ENCODE data around the gene MANEA.
"Not testable (repeated sequence)": the region's sequence is repeated elsewhere in the genome, so short reads cannot be mapped to it uniquely, and the experiment has no call there.

The MANEA gene

GRCh38 chr6:95577304-95578105 is at the start of gene MANEA:
MANEA (plus strand) TSS chr6:95577535; CDS start chr6:95586440, 8,905 bp downstream.
- peak; percentile 53 for DNase-seq (ENCODE audit: low spot score)

- no peak for DNase-seq (ENCODE audit: low spot score)
Observed at GRCh38 chr6:95529762-95530161, 47.6 kb upstream of the MANEA start.

GRCh38 chr6:95530176-95530819 is 47.0 kb upstream of the MANEA start:
- DNase-seq (ENCODE audit: low spot score) = no peak

GRCh38 chr6:95543798-95544197 is 33.5 kb upstream of the MANEA start:
- DNase-seq (ENCODE audit: low spot score) = no peak

- no peak for DNase-seq (ENCODE audit: low spot score)
Observed at GRCh38 chr6:95544517-95545225, 32.7 kb upstream of the MANEA start.

GRCh38 chr6:95545226-95545625 is 32.1 kb upstream of the MANEA start:
- no peak for DNase-seq (ENCODE audit: low spot score)

GRCh38 chr6:95545686-95546085 is 31.6 kb upstream of the MANEA start:
- DNase-seq (ENCODE audit: low spot score) = no peak

- DNase-seq (ENCODE audit: low spot score) = no peak
Observed at GRCh38 chr6:95546148-95546547, 31.2 kb upstream of the MANEA start.

- no peak for DNase-seq (ENCODE audit: low spot score)
Observed at GRCh38 chr6:95547043-95547442, 30.3 kb upstream of the MANEA start.

GRCh38 chr6:95548188-95548786 is 29.0 kb upstream of the MANEA start:
- no peak for DNase-seq (ENCODE audit: low spot score)

- no peak for DNase-seq (ENCODE audit: low spot score)
Observed at GRCh38 chr6:95551678-95552324, 25.5 kb upstream of the MANEA start.

GRCh38 chr6:95553880-95554279 is 23.5 kb upstream of the MANEA start:
- no peak for DNase-seq (ENCODE audit: low spot score)

- not testable (repeated sequence) for DNase-seq (ENCODE audit: low spot score)
Observed at GRCh38 chr6:95560956-95561355, 16.4 kb upstream of the MANEA start.

GRCh38 chr6:95569560-95569959 is 7.8 kb upstream of the MANEA start:
- DNase-seq (ENCODE audit: low spot score) = no peak

- DNase-seq (ENCODE audit: low spot score) = no peak
Observed at GRCh38 chr6:95572098-95572497, 5.2 kb upstream of the MANEA start.

- DNase-seq (ENCODE audit: low spot score) = no peak
Observed at GRCh38 chr6:95574811-95575210, 2.5 kb upstream of the MANEA start.

GRCh38 chr6:95576218-95576997 is 927 bp upstream of the MANEA start:
- DNase-seq (ENCODE audit: low spot score) = no peak

GRCh38 chr6:95576998-95577303 is 384 bp upstream of the MANEA start:
- no peak for DNase-seq (ENCODE audit: low spot score)

GRCh38 chr6:95578106-95578410 is 723 bp downstream of the MANEA start:
- no peak for DNase-seq (ENCODE audit: low spot score)

- DNase-seq (ENCODE audit: low spot score) = no peak
Observed at GRCh38 chr6:95581073-95581472, 3.7 kb downstream of the MANEA start.

- not testable (repeated sequence) for DNase-seq (ENCODE audit: low spot score)
Observed at GRCh38 chr6:95584226-95584625, 6.9 kb downstream of the MANEA start.

- DNase-seq (ENCODE audit: low spot score) = no peak
Observed at GRCh38 chr6:95587989-95588388, 10.7 kb downstream of the MANEA start.
